ENCODE measurements around the gene IL36RN. TPM values are rescaled to one million over a fixed set of nuclear protein-coding genes. Genes with fewer than 3 reads are reported as not detected.

The IL36RN gene
- not detected for polyA plus RNA-seq (ENCODE audit: insufficient read length in 4 of 4)

DNA sequence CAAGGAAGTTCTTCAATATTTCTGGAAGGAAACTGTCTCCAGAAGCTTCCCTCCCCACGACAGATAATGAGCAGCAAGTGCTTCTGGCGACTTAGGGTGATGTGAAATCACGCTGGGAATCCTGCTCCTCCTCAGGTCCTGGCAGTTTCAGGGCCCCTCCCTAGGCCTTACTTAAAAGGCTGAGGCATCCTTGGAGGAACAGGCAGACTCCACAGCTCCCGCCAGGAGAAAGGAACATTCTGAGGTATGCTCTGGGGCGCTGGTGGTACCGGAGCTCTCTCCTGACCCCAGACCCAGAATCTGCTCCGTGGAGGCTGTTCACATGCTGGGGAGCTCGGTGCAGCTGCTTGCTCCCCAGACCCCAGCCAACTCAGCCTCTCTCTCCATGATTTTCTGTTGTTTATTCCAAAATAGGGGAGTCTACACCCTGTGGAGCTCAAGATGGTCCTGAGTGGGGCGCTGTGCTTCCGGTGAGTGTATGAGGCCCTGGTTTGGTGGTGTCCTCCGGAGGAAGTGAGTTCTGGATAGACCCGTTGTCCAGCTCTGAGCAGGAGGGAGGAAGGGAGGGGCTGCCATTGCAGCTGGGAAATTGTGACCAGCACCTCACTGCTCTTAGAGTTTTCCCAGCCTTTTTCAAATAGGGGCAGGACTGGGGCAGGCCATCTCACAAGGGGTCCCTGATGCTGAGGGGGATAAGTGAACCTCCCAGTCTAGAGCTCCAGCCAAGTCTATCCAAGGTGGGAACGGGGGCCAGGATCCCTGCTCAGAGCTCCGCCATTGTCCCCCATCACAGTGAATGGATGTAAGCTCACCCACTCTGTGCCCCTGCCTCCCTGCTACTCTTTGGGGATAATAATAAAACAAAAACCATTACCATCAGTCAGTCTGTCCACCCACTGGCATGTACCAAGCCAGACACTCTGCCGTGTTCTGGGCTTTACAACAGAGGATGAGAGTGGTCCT lies at the start of gene IL36RN:
IL36RN (plus strand) TSS at position 201 of the 963 bp plus-strand sequence; CDS start at position 442, 241 bp downstream.
- no peak for DNase-seq (ENCODE audit: low read depth in 4 of 4, low spot score in 3 of 4)

DNA sequence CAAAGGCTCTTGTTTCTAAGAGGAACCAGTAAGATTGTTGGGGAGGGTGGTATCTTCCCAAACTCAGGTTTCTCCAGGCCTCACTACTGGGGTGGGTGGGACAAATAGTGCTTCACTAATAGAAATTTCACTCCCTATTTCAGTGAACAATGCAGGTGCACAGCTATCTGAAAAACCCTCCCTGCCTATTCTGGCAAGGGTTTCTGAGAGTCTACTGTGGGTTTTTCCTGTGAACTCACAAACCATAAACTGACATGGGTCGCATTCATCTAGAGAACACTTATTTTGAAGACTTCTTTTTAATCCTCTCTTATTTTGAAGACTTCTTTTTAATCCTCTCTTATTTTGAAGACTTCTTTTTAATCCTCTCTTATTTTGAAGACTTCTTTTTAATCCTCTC lies 49.4 kb upstream of the IL36RN start:
- no peak for DNase-seq (ENCODE audit: low read depth in 4 of 4, low spot score in 3 of 4)

DNA sequence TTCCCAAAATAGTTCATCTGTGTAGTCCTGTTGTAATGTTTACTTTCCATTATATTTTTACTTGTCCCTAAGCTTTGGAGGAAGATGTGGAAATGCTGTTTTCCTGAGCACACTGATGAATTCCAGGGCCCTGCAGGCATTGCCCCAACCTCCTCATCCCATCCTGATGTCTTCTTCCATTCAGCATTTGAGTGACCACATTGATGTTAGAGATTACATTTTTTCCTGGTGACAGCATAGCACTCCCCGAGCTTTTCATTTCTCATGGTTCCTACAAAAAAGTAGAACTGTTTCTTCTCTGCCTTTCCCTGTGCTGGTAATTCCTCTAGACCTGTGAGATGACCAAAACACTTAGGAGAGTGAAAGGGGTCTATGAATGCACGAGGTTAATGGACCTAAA lies 48.9 kb upstream of the IL36RN start:
- no peak for DNase-seq (ENCODE audit: low read depth in 4 of 4, low spot score in 3 of 4)

DNA sequence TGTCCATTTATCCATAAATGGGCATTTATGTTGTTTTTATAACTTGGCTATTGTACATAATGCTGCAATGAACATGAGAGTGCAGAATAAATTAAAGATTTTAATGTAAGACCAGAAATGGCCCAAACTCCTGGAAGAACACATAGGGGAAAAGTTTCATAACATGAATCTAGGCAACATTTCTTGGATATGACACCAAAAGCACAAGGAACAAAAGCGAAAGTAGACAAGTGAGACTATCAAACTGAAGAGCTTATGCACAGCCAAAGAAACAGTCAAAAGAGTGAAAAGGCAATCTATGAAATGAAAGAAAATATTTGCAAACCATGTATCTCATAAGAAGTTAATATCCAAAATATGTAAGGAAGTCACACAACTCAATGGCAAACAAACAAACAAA lies 47.9 kb upstream of the IL36RN start:
- DNase-seq (ENCODE audit: low read depth in 4 of 4, low spot score in 3 of 4): no peak

DNA sequence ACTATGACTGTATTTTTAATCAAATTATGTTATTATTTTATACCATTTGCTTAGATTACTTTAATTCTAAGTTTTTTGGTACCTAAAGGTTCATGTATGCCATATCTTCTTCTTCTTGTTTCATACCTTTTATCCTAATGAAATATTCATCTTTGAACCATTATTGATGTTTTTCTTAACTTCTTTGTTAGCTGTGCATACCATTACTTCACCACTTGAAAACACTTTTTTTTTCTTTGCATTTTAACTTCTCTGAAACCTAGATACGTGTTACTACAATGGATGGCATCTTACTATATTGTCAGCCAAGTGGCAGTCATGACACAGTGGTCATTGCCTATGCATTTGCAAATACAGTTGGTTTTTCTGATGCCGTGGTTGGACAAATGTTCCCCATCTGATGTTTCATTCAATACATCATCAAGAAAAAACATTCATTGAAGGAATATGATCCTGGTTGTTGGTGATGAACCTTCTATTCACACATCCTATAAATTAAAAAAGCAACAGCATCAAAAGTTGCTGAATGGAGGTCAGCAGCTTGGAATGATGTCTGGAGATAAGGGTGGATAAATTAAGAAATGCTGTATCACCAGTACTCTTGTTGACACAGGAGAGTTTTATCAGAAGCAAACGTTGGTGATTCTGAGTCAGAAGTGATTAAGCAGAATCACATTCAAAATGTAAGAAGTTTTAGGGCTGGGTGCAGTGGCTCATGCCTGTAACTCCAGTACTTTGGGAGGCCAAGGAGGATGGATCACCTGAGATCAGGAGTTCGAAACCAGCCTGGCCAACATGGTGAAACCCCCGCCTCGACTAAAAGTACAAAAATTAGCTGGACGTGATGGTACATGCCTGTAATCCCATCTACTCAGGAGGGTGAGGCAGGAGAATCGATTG lies 46.3 kb upstream of the IL36RN start:
- DNase-seq (ENCODE audit: low read depth in 4 of 4, low spot score in 3 of 4): no peak

DNA sequence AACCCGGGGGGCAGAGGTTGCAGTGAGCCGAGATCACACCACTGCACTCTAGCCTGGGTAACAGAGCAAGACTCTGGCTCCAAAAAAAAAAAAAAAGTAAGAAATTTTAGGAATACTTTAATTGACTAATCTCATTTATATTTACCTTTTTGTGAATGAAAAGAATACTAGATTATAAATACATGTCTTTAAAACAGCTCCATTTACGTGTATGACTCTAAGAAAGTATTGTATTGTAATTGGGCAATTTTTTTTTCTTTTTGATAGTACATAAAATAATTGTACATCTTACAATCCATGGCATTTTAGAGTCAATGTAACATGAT lies 45.7 kb upstream of the IL36RN start:
- DNase-seq (ENCODE audit: low read depth in 4 of 4, low spot score in 3 of 4): no peak

DNA sequence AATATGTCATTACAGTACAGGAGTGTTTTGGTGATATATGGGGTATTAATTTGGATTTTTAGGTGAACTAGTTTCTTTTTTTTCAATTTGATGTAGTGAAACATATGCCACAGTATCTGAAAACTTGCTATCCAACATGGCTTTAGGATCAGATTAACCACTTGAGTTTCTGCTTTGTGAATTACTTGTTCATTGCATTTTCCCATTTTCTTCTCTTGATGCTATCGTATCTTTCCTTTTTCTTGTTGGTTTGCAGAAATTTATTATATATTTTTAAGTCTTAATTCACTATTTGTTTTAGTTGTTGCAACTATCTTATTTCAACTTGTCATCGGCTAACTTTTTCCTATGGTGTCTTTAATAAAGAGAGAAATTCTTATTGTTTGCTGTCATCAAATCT lies 44.9 kb upstream of the IL36RN start:
- no peak for DNase-seq (ENCODE audit: low read depth in 4 of 4, low spot score in 3 of 4)

DNA sequence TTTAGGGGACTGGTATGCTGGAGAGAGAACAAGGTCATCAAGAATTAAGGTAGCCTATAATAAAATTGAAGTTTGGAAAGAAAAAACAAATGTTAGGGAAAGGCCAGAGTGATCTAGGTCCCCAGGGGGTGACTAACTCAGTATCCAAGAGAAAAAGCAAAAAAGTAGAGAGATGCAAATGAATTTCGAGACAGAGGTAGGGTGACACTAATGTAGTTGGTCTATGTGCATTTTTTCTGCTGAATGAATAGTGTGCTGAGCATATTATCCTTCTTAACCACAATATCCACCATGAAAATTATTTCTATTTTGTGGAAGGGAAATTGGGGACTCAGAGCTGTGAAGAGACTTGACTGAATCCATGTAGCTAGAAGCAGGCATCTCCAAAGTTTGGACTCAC lies 44.0 kb upstream of the IL36RN start:
- no peak for DNase-seq (ENCODE audit: low read depth in 4 of 4, low spot score in 3 of 4)

DNA sequence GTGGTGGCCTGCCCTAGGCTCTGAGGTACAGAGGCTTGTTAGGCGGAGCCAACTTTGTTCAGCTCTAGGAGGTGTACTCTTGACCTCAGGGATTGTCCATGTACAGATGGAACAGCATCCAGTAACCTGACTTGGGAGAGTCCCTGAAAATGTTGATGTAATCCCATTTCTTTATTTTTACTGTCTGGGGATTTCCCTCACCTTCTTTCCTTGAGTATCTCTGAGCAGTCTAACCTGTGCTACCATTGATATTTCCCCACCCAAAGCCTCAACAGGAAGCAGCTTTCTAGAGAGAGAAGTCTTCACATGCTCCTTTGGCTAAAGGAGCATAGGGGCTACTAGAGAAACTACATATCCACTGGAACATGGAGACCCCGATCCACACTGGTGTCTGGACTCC lies 43.3 kb upstream of the IL36RN start:
- DNase-seq (ENCODE audit: low read depth in 4 of 4, low spot score in 3 of 4): no peak

DNA sequence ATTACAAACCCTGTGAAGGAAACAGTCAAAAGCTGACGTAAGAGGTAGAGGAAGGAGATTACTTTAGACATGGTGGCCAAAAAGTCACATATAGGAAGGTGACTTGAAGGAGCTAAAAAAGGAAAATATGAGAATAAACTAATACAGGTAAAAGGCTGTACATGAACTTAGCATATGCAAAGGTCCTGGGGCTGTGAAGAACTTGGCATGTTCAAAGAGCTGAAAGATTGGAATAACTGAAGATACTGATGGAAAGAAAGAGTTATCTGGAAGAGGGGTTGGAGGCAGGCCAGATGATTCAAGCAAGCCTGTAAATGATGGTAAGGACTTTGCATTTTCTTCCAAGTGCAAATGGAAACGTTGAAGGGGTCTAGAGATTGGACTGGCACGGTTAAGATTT lies 40.5 kb upstream of the IL36RN start:
- no peak for DNase-seq (ENCODE audit: low read depth in 4 of 4, low spot score in 3 of 4)

DNA sequence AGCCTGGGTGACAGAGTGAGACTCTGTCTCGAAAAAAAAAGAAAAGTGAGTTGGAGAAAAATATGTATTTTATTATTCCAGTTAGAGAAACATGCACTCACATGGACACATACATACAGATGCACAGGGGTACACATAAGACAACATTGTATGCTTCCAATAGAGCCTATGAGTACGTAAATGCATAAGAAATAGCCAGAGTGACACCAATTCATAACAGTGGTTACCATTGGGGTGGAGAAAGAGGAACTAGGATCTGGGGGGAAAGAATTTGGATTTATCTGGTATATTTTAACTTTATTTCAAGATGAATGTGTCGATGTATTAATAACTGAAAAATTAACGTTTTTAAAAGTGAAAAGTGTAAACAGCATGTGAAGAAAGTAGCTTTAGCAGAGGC lies 37.7 kb upstream of the IL36RN start:
- no peak for DNase-seq (ENCODE audit: low read depth in 4 of 4, low spot score in 3 of 4)

DNA sequence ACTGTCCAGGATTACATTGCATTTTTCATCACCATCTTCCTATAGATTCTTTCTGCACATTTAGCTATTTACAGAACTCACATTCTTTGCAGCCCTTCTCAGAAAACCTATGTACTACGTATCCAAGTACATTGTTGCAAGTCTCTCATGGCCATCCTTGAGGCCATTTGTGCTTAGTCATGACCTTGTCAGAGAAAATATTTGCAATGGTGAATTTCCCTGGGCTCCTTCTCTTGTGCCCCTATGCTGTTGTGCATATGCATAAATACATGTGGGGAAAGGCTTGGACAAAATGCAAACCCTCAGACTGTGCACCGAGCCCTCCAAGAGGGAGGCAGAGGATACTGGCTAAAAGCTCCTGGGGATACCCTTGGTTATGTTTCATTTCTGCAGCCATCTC lies 34.2 kb upstream of the IL36RN start:
- DNase-seq (ENCODE audit: low read depth in 4 of 4, low spot score in 3 of 4): no peak

DNA sequence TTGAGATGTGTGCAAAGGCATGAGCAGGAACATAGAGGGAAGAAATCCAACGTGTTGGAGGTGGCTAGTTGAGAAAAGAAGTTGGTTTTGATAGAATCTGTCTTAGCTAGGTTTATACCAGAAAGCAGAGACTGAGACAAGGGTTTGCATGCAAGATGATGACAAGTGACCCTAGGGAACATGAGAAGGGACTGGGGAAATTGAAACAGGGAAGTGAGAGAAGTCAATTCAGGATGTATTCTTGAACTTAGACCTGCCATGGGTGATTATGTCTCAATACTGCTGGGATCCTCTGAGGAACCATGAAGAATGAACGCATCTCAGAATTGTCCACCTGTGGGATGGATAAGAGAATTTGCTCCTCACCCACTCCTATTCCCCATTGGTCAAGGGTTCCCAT lies 33.3 kb upstream of the IL36RN start:
- DNase-seq (ENCODE audit: low read depth in 4 of 4, low spot score in 3 of 4): no peak

DNA sequence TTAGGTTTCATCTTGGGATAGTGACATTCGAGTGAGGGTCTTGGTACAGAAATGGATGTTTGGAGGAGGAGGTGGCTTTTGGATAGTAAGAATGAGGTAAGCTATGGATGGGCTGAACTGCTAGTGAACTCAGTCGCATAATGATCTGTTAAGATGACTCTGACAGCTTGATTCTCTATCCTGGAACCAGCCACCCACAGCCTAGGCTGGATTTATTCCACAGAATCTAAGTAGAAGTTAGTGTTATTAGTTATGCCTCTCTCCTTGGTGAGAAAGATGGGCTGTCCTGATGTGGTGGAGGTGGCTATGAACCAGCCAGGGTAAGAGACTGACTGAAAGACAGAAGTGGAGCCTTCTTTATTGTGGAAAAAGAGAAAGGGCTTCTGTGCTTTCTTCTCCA lies 31.3 kb upstream of the IL36RN start:
- DNase-seq (ENCODE audit: low read depth in 4 of 4, low spot score in 3 of 4): no peak

DNA sequence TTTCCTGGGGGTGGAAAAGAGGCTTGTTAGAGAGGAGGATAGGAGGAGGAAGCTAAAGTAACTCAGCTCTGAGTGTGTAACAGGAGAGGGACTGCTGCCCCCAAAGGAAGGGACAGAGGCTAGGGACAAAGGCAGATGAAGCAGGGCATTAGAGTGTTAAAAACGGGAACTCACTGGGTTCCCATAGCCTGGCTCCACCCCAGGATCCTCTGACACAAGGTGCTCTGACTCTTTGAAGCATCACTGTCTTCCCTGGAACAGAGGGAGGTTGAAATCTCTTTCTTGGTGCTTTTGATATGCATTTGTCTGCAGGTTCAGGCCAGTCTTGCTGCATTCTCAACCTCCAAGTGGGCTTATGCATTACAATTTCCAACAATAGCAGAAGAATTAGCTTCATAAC lies 30.9 kb upstream of the IL36RN start:
- DNase-seq (ENCODE audit: low read depth in 4 of 4, low spot score in 3 of 4): no peak

DNA sequence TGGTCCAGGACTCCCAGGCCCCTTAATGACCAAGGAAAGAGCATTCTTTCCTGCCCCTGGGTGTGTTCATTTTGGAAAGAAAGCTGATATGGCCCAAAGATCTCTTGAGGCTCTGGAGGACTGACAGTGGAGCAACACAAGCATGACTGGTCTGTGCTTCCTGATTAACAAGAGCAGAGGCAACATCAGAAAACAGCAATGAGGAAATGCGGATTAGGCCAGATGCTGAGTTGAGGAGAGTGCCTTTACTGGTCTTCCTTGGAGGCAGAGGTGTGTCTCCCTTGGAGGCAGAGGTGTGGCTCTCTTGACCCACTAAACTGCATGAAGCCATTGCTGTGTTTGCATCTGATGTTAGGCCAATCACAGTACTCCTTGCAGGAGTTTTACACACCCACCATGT lies 26.3 kb upstream of the IL36RN start:
- no peak for DNase-seq (ENCODE audit: low read depth in 4 of 4, low spot score in 3 of 4)

DNA sequence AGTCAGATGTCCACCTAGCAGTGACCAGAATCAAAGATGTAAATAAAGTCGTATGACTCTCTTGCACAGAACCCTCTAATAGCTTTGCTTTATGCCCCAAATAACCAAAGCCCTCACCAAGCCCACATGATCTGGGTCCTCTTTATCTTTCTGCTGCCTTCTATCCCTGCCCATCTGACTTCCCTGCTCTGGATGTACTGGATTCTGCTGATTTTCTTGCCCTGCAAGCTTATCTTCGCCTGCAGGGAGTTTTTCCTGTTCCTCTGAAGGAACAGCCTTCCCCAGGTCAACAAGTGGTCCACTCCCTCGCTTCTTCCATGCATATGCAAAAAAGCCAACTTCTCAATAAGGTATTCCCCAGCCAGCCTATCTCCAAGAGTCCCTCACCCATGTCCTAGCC lies 25.0 kb upstream of the IL36RN start:
- no peak for DNase-seq (ENCODE audit: low read depth in 4 of 4, low spot score in 3 of 4)

DNA sequence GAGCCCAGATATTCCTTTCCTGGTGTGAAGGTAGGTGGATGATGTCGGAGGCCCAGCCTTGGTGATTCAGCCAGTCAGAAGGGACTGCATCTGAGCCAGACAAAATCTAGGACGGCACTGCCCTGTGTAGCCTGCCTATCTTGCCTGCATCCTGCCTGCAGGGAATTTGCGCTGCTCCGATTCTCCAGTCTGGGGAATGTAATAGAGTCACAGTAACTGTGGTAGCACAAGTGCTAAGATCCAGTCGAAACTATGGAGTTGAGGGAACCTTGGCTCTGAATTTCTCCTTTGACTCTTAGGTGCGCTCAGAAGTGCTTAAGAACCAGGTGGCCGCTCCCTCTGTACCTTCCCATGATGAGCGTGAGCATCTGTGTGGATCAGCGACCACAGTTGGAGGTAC lies 22.2 kb upstream of the IL36RN start:
- no peak for DNase-seq (ENCODE audit: low read depth in 4 of 4, low spot score in 3 of 4)

DNA sequence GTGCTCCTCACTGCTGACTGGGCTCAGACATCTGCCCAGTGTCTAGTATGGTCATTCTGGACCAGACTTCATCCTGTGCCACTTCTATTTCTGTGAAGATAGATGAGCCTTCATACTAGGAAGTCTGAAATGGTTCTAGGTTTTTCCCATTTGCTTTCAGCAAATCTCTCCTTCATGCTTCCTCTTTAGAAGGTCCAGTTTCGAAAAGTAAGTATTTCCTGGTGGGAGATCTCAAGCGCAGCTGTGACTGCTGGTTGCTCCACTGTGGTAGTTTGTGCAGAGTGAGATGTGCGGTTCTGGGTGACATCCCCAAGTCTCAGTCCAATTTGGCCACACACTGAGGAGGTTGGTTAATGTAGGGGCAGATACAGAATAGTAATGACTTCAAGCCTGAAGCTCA lies 20.7 kb upstream of the IL36RN start:
- DNase-seq (ENCODE audit: low read depth in 4 of 4, low spot score in 3 of 4): no peak

DNA sequence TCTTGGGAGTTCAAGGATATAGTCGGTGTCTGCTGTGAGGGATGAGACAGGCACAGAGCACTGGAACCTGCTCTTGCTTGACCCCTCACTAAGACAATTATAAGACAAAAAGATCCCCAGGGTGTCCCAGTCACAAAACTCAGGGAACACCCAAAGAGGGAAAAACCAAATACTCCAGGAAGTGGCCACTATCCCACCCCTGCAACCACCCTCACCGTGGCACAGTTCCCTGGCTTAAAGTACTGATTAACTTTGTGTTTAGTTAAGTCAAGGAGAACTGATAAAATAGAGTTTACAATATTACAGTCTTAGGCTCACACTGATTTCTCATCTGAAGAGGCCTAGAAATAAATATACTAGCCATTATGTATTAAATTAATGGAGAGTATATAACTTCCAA lies 19.8 kb upstream of the IL36RN start:
- no peak for DNase-seq (ENCODE audit: low read depth in 4 of 4, low spot score in 3 of 4)

DNA sequence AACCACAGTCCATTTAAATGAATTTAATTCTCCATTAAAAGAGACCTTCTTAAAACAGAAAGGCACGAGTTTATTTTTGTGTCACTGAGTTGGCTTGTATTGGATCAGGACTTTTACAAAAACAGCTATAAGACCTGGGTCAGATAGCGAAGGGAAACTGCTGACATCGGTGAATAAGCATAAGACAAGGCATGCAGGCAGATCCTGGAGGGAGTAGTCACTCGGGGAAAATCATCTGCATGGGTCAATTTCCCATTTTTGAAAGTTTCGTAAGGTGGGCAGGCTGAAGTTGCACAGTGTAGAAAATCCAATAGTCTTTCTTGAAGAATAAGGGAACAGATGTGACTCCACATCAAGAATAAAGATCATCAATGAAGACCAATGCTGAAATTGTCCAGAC lies 19.3 kb upstream of the IL36RN start:
- DNase-seq (ENCODE audit: low read depth in 4 of 4, low spot score in 3 of 4): no peak

DNA sequence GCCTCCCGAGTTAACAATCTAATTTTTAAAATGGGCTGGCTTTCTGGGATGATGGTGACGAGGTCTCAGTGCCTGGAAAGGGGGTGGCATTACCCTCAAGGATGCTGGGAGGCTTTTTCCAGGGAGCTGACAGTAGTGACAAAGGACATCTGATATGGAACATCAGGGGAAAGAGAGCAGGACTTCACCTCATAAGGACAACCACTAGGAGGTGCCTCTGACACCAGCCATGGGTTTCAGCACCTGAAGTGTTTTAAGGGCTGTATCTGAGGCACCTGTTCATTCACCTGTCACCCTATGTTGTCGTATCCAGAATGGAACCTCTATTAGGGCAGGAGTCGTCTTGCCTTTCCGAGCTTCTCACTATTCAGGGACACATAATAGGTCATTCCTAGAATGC lies 17.1 kb upstream of the IL36RN start:
- no peak for DNase-seq (ENCODE audit: low read depth in 4 of 4, low spot score in 3 of 4)

Data from left renal pelvis (tissue), 4 donors.